OCI-M1 (cell line): Measurements from ENCODE around the gene NEK10.

Experiments
- DNase-seq: peaks from one replicate; lab custom pipeline; 2025; lab: John Stamatoyannopoulos, UW

The NEK10 gene

GRCh38 chr3:27108322-27108721, 260.9 kb downstream of the NEK10 start:
- DNase-seq, result no peak

DNA sequence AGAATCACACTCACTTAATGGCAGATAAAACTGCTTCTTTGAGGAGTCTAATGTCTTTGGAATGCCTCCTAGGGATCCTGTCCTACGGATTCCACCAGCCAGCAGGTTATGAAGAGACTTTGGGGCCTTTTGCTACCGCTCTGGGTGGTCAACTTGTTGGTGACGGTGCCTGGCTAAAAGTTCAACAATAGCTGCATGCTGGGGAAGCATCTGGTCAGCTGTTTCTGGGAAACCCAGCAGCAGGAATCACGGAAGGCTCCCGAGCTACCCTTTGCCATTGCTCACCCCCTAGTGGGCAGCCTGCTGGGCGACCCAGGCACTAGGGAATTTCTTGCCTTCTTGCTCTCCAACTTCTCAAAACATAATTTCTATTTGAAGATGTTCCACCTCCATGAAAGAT, 263.3 kb downstream of the NEK10 start:
- DNase-seq, result peak; percentile 19

- no peak for DNase-seq
Observed at GRCh38 chr3:27097182-27097581, 272.0 kb downstream of the NEK10 start.

GRCh38 chr3:27095553-27096222, 273.5 kb downstream of the NEK10 start:
- peak; percentile 67 for DNase-seq

DNA sequence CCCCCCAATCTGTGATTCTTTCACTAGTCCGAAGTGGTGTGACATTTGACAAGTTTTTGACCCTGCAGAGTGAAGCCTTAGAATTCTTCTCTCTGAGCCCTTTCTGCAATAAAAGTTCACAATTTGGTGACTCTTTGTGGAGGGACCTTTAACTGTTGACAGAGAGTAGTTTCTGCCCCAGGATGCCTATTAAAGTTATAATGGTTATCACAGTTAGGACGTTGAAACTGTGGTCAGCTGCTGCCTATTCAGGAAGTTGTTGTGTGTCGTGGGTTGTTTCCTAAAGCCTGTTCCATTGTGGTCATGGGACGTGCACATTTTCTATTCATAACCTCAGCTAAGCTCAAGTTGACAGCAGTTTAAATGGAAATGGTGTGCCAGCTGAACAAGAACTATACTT, 274.5 kb downstream of the NEK10 start:
- peak; percentile 21 for DNase-seq

DNA sequence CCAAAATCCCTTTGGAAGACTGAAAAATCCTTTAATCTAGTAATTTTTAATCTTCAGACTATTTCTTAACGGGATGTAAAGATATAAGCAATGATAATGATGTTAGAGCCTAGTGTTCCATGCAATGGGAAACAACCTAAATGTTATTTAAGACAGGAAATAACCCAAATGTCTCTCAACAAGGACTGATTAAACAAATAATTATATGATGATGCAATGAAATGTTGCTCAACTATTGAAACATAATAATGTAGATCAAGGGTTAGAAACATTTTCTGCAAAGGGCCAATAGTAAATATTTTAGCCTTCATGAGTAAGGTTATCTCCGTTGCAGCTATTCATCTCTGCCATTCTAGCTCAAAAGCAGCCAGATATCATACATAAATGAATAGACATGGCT, 275.4 kb downstream of the NEK10 start:
- no peak for DNase-seq

GRCh38 chr3:27090275-27091041, 278.7 kb downstream of the NEK10 start:
- DNase-seq, result no peak

- no peak for DNase-seq
Observed at GRCh38 chr3:27089645-27090044, 279.5 kb downstream of the NEK10 start.

DNA sequence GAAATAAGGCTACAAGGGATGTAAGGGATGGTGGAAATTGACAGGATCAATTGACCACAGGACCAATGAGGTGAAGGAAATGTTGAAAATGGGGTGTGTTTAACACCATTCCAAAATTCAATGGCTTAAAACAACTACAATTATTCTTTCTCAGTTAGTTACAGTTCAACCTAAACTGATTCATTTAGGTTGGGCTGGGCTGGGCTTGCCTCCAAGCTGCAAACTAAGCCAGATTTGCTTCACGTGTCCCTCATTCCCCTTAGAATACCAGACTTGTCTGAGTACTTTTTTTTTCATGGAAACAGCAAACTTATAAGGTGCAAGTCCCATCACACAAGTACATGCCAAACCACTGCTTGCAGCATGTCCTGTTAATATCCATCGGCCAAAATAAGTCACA, 280.1 kb downstream of the NEK10 start:
- DNase-seq, result no peak

DNA sequence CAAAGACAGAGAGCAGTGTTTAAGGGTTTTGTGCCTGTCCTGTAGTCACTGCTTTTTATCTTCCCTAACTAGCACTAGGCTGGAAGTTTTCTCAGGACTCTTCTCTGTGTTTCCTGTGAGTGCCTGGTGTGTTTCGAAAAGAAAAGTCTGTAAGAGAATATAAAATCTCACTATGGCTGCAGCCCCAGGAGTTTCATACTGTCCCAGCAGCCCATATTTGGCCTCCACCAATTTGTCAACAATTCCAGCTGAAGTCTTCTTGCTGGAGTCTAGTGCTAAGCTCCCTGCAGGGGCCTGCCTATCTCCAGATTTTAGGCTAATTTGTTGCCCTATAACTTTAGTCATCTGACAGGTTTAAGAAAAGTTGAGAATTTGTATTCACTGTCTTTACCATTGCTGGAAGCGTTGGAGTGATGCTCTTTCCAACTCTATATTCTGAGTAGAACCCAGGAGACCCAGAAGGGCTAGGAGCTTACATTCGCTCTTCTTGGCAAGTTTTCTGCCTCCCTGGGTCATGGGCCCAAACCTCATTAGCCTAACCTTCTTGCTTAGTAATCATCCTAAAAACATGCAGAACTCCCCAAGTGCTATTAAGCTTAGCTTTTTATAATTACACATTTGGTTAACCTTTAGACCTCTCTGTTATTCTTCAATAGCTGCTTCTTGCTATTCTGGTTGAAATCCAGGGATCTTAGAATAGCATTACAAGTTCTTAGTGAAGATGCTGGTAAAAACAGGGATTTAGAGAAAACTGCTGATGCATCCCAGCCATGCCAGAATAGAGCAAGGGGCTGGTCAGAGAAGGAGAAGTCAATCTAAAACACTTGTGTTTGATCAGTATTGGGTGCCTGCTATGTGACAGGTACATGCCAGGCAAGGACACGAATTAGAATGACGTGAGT, 283.1 kb downstream of the NEK10 start:
- DNase-seq, result no peak

- DNase-seq, result no peak
Observed at GRCh38 chr3:27081992-27082607, 287.1 kb downstream of the NEK10 start.

DNA sequence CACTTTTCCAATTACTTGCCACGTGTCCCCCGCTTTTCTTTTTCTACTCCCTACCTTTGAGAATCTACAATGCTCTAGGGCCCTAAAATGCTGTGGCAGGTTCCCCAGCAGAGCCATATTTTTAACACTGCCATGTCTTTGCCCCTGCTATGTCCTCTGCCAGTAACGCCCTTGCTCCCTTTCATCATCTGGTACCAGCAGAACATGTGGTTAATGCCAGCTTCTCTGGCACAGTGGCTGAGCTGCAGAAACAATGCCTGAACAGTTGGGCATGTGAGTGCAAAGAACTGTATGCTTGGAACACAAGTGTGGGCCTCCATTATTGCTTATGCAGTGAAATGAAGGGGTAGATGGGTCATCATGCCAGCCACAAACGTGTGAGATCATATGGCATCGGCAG, 287.6 kb downstream of the NEK10 start:
- no peak for DNase-seq

DNA sequence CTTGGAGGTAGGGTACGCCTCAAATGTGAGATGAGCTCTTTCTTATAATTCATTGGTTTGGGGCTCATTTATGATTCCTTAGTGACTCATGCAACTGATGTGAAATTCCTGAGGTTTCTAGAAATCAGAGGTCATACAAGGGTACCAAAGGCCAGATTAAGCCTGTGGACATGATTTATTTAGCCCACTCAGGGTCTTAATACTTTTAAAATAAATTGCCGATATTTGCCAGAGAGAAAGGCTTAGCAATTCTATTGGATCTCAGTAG, 289.0 kb downstream of the NEK10 start:
- no peak for DNase-seq

DNA sequence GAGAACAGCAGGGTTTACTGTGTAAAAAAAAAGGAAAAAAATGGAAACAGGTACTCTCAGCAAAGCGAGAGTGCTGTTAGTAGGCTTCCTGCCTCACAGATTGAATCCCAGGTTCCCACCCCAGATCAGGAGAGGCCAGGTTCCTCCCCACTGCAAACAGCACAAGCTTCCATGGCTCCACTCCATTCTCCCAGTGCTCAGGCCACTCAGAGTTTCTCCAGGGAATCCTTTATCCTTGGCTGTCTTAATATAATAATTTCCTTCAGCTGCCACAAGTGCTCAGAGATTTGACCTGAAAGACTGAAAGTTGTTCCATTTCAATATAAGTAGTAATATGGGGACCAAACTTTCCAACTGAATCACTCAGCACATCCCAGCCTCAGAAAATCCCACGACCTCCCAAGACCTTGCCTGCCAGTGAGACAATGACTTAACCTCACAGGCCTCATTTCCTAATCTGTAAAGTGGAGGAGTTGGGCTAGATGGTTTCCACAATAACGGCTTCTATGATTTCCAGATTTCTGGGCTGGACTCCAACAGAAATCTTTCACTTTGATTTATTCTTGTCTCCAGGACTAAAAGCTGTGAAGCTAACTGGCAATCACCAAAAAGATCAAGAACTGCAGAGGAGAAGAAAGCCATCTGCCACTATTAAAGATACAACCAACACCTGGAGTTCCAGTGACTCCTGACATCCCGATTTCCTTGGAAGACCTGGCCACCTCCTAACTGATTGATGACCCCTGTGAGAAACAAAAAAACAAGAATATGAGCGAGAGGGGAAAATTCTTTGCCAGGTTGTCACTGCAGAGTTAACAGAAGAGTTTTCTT, 289.5 kb downstream of the NEK10 start:
- peak; percentile 5 for DNase-seq

DNA sequence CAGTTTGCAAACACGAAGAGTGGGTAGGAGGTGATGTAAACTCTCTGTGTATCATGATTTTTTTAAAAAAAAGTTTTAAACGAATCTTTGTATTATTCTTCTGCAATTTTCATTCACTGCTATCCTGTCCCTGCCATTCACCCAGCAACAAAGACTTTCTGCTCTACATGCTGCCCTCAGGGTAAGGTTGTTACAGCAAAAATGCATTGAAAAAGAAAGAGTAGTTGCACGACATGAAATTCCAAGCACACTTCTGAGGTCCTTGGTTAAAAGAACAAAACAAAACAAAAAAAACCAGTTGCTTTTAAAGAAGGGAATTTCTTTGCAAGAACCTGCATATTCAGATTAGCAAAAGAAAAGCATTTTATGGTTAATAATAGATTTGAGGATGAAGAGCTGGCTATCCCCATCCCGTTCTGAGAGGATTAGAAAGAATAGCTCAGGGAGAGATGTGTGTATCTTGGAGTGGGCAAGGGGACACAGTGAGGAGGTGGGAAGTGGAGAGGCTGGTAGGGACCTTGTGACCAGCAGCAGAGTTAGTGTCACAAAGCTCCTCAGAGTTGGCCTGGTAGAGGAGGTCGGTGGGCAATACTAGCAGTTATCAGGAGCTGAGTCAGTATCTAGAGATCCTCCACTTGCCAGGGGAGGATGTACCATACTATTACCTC, 290.8 kb downstream of the NEK10 start:
- no peak for DNase-seq

GRCh38 chr3:27076815-27077630, 292.2 kb downstream of the NEK10 start:
- DNase-seq, result no peak

DNA sequence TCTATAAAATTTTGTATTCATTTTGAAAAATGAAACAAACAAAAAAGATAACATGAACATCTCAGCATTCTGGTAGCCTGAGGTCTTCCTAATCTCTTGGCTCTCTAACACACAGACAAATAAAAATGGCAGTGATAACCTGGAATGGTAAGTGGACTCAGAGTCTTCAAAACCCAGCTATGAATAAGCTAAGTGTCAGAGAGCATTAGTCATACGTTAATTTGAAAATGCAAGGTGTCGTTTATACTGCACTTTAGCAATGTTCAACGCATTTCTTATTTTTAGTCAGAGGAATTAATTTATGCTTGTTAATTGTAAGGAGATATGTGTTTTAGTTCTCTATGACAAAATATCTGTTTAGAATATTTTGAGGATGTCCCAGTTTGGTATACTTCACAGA, 294.3 kb downstream of the NEK10 start:
- no peak for DNase-seq

DNA sequence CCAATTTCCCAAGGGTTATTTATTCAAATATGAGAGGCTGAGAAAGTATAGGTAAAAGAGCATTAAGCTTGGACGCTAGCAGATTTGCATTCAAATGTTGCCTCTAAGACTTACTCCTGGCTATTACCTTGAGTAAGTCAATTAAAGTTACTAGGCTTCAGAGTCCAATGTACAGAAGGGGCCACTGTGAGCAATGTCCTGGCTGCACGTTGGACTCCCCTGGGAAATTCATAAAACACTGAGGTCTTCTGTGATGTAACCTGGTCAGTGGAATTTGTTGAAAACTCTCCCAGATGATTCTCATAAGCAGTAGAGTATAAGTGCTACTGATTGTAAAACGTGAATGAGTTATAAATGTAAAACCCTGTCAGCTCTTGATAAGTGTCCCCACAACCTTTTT, 295.3 kb downstream of the NEK10 start:
- DNase-seq, result no peak

DNA sequence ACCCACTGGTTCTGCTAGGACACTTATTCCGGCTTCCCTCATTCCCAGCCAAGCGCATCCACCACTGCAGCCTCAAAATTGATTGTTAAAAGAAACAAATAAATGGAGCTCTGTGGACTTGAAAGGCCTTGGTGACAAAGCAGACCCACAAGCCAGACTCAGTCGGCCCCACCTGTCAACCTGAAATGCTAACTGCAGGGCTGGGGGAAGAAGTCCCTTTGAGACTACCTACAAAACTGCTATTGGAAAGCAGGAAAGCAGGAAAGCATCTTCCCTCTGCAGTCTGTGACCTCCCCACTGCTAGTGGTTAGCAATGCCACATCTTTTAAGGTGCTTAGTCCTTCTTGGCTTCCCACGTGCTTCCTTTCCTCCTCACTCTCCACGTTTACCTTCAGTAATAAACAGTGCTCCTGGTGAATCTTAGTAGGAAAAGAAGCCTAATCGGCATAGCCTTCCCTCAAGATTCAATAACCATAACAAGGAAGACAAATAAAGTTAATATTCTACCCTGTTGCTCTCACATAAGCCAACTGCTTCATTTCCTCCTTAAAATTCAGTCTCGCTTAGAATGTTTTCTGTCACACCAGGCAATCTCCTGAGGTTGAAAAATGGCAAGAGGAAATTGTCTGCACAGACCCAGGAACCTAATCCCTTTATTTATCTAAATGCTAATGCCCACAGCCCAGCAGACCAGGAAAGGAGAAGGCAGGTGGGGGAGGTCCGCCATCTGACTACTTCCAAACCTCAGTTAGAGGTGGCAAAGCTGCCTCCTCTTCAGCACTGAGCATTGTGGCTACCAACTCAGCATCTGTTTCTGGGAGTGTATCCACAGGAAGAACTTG, 296.2 kb downstream of the NEK10 start:
- DNase-seq, result no peak
